Astrocyte (in vitro differentiated cells and primary cell): Measurements from ENCODE around the gene FTO. TPM values are rescaled to one million over a fixed set of nuclear protein-coding genes. Genes with fewer than 3 reads are reported as not detected.

Experiments
- DNase-seq: peaks from one replicate; pipeline ENCODE4 v3.0.0-alpha.2; 2010; ENCODE audit warnings: low read depth
- FAIRE-seq: peaks from 2 replicates; lab custom pipeline; 2011; peaks lifted over from hg19 to GRCh38; lab: Jason Lieb, UNC
- H2AFZ ChIP-seq: 2 replicates; pipeline ENCODE4 v1.6.0; 2012; ENCODE audit warnings: low read depth, low read length, inconsistent platforms
- H3K27ac ChIP-seq: 2 replicates; pipeline ENCODE4 v1.5.1; 2011; ENCODE audit warnings: low read depth, low read length, inconsistent platforms
- H3K27me3 ChIP-seq: 2 replicates; pipeline ENCODE4 v1.6.0; 2011; ENCODE audit warnings: low read length, inconsistent platforms; ENCODE audit not compliant: insufficient read depth
- H3K36me3 ChIP-seq: 2 replicates; pipeline ENCODE4 v1.5.1; 2011; ENCODE audit warnings: low read length, inconsistent platforms; ENCODE audit not compliant: insufficient read depth
- H3K4me1 ChIP-seq: 2 replicates; pipeline ENCODE4 v1.5.1; 2011; ENCODE audit warnings: low read length, inconsistent platforms; ENCODE audit not compliant: insufficient read depth
- H3K4me2 ChIP-seq: 2 replicates; pipeline ENCODE4 v1.6.0; 2012; ENCODE audit warnings: low read length, inconsistent platforms
- H3K4me3 ChIP-seq: 2 replicates; pipeline ENCODE4 v1.5.1; 2011; ENCODE audit warnings: low read depth, mild to moderate bottlenecking, low read length, inconsistent platforms; ENCODE audit not compliant: insufficient read depth
- H3K79me2 ChIP-seq: 2 replicates; pipeline ENCODE4 v1.6.0; 2012; ENCODE audit warnings: mild to moderate bottlenecking, low read length, inconsistent platforms; ENCODE audit not compliant: insufficient read depth
- H3K9ac ChIP-seq: 2 replicates; pipeline ENCODE4 v1.6.0; 2012; ENCODE audit warnings: mild to moderate bottlenecking, low read length, inconsistent platforms
- H3K9me3 ChIP-seq: 2 replicates; pipeline ENCODE4 v1.5.1; 2012; ENCODE audit warnings: low read depth, mild to moderate bottlenecking, low read length, inconsistent platforms; ENCODE audit not compliant: insufficient read depth
- H4K20me1 ChIP-seq: 2 replicates; pipeline ENCODE4 v1.6.0; 2012; ENCODE audit warnings: low read length, inconsistent platforms; ENCODE audit not compliant: insufficient read depth
- H3K27ac Mint-ChIP-seq: one replicate; pipeline ENCODE4 v1.8.0; 2021; ENCODE audit warnings: mild to moderate bottlenecking, mixed read lengths; ENCODE audit not compliant: unreplicated experiment
- H3K27me3 Mint-ChIP-seq: one replicate; pipeline ENCODE4 v1.8.0; 2021; ENCODE audit warnings: low read depth, mixed read lengths; ENCODE audit not compliant: unreplicated experiment
- H3K36me3 Mint-ChIP-seq: one replicate; pipeline ENCODE4 v1.8.0; 2021; ENCODE audit warnings: low read depth, mixed read lengths; ENCODE audit not compliant: unreplicated experiment
- H3K4me1 Mint-ChIP-seq: one replicate; pipeline ENCODE4 v1.8.0; 2021; ENCODE audit warnings: low read depth, mixed read lengths; ENCODE audit not compliant: unreplicated experiment
- H3K4me3 Mint-ChIP-seq: one replicate; pipeline ENCODE4 v1.8.0; 2021; ENCODE audit warnings: mild to moderate bottlenecking, moderate library complexity, mixed read lengths; ENCODE audit not compliant: unreplicated experiment
- H3K9me3 Mint-ChIP-seq: one replicate; pipeline ENCODE4 v1.8.0; 2021; ENCODE audit warnings: mild to moderate bottlenecking, mixed read lengths; ENCODE audit not compliant: unreplicated experiment
- CTCF ChIP-seq: IDR thresholded peaks from 2 replicates; pipeline ENCODE4 v1.5.1; 2011; ENCODE audit warnings: low read depth, mild to moderate bottlenecking, inconsistent platforms, low read length, moderate library complexity; ENCODE audit not compliant: insufficient read depth
- EZH2 ChIP-seq: IDR thresholded peaks from 2 replicates; pipeline ENCODE4 v1.6.1; 2012; ENCODE audit warnings: mild to moderate bottlenecking, low read length, inconsistent platforms; ENCODE audit not compliant: insufficient read depth
- total RNA-seq: library from RNA; stranded (reverse); gene quantifications from 2 replicates; pipeline ENCODE4 v1.2.1, GENCODE V29; 2021

Gene FTO
- total RNA-seq, 1 donor from 2014 or later, result 73.1 TPM

- Histone ChIP-seq H3K27ac (no peak overlapping the region), H3K4me3 (no peak overlapping the region), H3K4me2 (no peak overlapping the region), H3K27me3 (no peaks in the 10 kb centered on the region), H3K4me1 (no peaks in the 10 kb centered on the region), H3K9ac (no peak overlapping the region), H2AFZ (no peak overlapping the region), H3K36me3 (peaks cover 6% of the 10 kb centered on the region), H3K79me2 (no peaks in the 10 kb centered on the region), H4K20me1 (no peaks in the 10 kb centered on the region), H3K9me3 (no peaks in the 10 kb centered on the region)
- Mint-ChIP-seq H3K4me3 (no peak overlapping the region), H3K27ac (peak overlapping the region; percentile 69), H3K4me1 (peaks cover 2% of the 10 kb centered on the region), H3K36me3 (peaks cover 9% of the 10 kb centered on the region), H3K9me3 (peaks cover 3% of the 10 kb centered on the region), H3K27me3 (no peaks in the 10 kb centered on the region)
- FAIRE-seq, result no peak
- peak; percentile 16 for DNase-seq
- TF ChIP-seq EZH2 (no peak), CTCF (no peak)
These were observed 177.4 kb downstream of the FTO start for GRCh38 chr16:53881371-53881770.

DNA sequence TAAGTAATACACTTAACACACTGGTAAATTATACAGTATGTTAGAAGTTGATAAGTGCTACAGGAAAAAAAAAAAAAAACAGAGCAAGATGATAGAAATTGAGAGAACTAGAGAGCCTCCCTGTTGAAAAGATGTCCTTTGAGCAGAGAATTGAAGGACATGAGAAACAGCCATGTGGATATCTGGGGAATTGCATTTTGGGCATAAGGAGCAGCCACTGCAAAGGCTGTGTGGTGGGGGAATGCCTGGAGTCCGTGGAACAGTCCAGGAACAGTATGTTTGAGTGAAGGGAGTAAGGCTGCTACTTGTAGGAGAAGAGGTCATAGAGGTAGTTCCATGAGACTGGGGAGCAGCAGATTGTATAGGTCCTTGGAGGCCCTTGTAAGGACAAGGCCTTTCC, 178.4 kb downstream of the FTO start:
- no peak overlapping the region for H3K4me3 ChIP-seq
- Mint-ChIP-seq H3K36me3 (peaks cover 10% of the 10 kb centered on the region), H3K9me3 (peaks cover 3% of the 10 kb centered on the region), H3K27ac (no peak overlapping the region), H3K27me3 (no peaks in the 10 kb centered on the region), H3K4me3 (no peak overlapping the region), H3K4me1 (no peaks in the 10 kb centered on the region)
- no peaks in the 10 kb centered on the region for H3K9me3 ChIP-seq
- H3K9ac ChIP-seq, result no peak overlapping the region
- H2AFZ ChIP-seq, result no peak overlapping the region
- H3K4me1 ChIP-seq, result no peaks in the 10 kb centered on the region
- H3K27ac ChIP-seq, result no peak overlapping the region
- no peak for TF ChIP-seq EZH2
- no peak for TF ChIP-seq CTCF
- H3K36me3 ChIP-seq, result peaks cover 6% of the 10 kb centered on the region
- no peaks in the 10 kb centered on the region for H4K20me1 ChIP-seq
- no peak for FAIRE-seq
- H3K27me3 ChIP-seq, result no peaks in the 10 kb centered on the region
- H3K4me2 ChIP-seq, result no peak overlapping the region
- no peaks in the 10 kb centered on the region for H3K79me2 ChIP-seq
- DNase-seq, result no peak

DNA sequence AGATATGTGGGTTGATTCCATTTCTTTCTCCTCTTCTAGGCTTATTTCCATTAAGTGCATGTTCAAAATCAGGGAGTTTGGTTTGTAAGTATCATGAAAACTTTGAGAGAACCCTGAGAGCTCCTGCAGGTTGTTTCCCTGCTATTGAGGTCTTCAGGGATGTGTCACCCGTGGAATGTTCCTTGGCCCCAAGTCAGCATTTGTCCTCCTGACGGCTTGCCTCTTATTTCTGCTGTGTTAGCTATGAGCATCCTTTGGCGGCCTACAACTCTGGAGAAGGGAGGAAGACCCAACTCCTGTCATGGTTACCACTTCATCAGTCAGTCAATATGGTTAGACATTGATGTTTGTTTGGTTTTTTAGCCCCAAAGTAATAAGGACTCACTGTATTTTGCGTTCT, 180.8 kb downstream of the FTO start:
- Histone ChIP-seq H3K79me2 (no peaks in the 10 kb centered on the region), H3K4me1 (no peaks in the 10 kb centered on the region), H3K27me3 (no peaks in the 10 kb centered on the region), H3K4me2 (no peak overlapping the region), H2AFZ (no peak overlapping the region), H3K4me3 (no peak overlapping the region), H4K20me1 (no peaks in the 10 kb centered on the region), H3K27ac (no peak overlapping the region), H3K9ac (no peak overlapping the region), H3K36me3 (peaks cover 10% of the 10 kb centered on the region), H3K9me3 (no peaks in the 10 kb centered on the region)
- H3K4me1 Mint-ChIP-seq, result no peaks in the 10 kb centered on the region
- peaks cover 10% of the 10 kb centered on the region for H3K36me3 Mint-ChIP-seq
- DNase-seq (peak; percentile 31), FAIRE-seq (no peak)
- H3K27ac Mint-ChIP-seq, result no peak overlapping the region
- H3K9me3 Mint-ChIP-seq, result peaks cover 3% of the 10 kb centered on the region
- H3K4me3 Mint-ChIP-seq, result no peak overlapping the region
- H3K27me3 Mint-ChIP-seq, result no peaks in the 10 kb centered on the region
- TF ChIP-seq EZH2, result no peak
- TF ChIP-seq CTCF, result no peak
